Activated naive CD8-positive, alpha-beta T cell treated with anti-CD3 and anti-CD28 coated beads, Interleukin-2, amount 10 ng/mL, durations not matched to agents 7 days and 5 days (primary cell): ENCODE results near the gene VOPP1. TPM values are rescaled to one million over a fixed set of nuclear protein-coding genes. Genes with fewer than 3 reads are reported as not detected.

Experiments
- ATAC-seq: fragments of 150-1000 bp; cut with Tn5 transposase; one replicate; pipeline ENCODE4 v1.10.0; 2021; ENCODE audit warnings: low read depth, moderate library complexity
- POLR2A ChIA-PET: fragments of 350-600 bp; sonication (Branson Sonifier 250); formaldehyde crosslinking; loops from one replicate; lab custom pipeline; 2021; ENCODE audit warnings: antibody characterized with exemption; lab: Charles Lee
- DNase-seq: peaks from one replicate; pipeline ENCODE4 v3.0.0; 2021
- H3K27ac Mint-ChIP-seq: one replicate; pipeline ENCODE4 v1.8.0; 2022; ENCODE audit warnings: mild to moderate bottlenecking, mixed read lengths
- H3K27me3 Mint-ChIP-seq: one replicate; pipeline ENCODE4 v1.8.0; 2022; ENCODE audit warnings: mild to moderate bottlenecking, moderate library complexity, mixed read lengths
- H3K36me3 Mint-ChIP-seq: one replicate; pipeline ENCODE4 v1.8.0; 2021; ENCODE audit warnings: mild to moderate bottlenecking, mixed read lengths
- H3K4me1 Mint-ChIP-seq: one replicate; pipeline ENCODE4 v1.8.0; 2021; ENCODE audit warnings: mixed read lengths
- H3K4me3 Mint-ChIP-seq: one replicate; pipeline ENCODE4 v1.8.0; 2022; ENCODE audit warnings: mild to moderate bottlenecking, moderate library complexity, mixed read lengths
- H3K9me3 Mint-ChIP-seq: one replicate; pipeline ENCODE4 v1.8.0; 2021; ENCODE audit warnings: mixed read lengths
- total RNA-seq, 2 experiments: library from RNA; stranded (reverse); gene quantifications; one replicate each; pipeline ENCODE4 v1.2.3, GENCODE V29; 2021

VOPP1 gene
- total RNA-seq, 2 experiments from 2014 or later: 50.0 to 50.1 TPM

DNA sequence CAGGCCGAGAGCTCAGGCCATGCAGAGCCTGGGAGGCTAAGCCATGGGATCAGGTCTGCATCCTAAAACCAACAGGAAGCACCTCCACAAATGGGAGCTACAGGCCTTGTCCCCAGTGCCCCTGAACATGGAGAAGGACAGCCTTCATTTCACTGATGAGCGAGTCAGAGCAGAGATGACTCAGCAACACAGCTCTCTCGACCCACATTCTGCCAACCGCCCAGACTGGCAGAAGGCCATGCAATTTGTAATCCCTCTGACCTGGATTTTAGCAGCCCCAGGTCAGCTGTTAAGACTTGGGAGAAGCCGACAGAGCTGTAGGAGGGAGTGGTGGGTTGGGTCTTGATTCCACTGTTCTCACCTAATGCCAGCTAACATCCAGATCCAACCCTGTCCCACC, 25.5 kb downstream of the VOPP1 start:
- no peak overlapping the region for H3K27ac Mint-ChIP-seq
- H3K9me3 Mint-ChIP-seq: peaks cover 3% of the 10 kb centered on the region
- H3K27me3 Mint-ChIP-seq: no peaks in the 10 kb centered on the region
- ATAC-seq (no peak), DNase-seq (no peak)
- no peak overlapping the region for H3K4me3 Mint-ChIP-seq
- POLR2A ChIA-PET: interaction anchor here (1.5 kb wide), 1 partner anchor 13 kb away, joined by 5 read pairs; no protein-coding TSS in a partner anchor
- H3K36me3 Mint-ChIP-seq: peaks cover 14% of the 10 kb centered on the region
- peaks cover 8% of the 10 kb centered on the region for H3K4me1 Mint-ChIP-seq

GRCh38 chr7:55545496-55545895, 26.8 kb downstream of the VOPP1 start:
- peaks cover 8% of the 10 kb centered on the region for H3K4me1 Mint-ChIP-seq
- DNase-seq (no peak), ATAC-seq (no peak)
- no peak overlapping the region for H3K27ac Mint-ChIP-seq
- no peaks in the 10 kb centered on the region for H3K27me3 Mint-ChIP-seq
- peaks cover 3% of the 10 kb centered on the region for H3K9me3 Mint-ChIP-seq
- POLR2A ChIA-PET: no interaction called here
- peaks cover 15% of the 10 kb centered on the region for H3K36me3 Mint-ChIP-seq
- no peak overlapping the region for H3K4me3 Mint-ChIP-seq

DNA sequence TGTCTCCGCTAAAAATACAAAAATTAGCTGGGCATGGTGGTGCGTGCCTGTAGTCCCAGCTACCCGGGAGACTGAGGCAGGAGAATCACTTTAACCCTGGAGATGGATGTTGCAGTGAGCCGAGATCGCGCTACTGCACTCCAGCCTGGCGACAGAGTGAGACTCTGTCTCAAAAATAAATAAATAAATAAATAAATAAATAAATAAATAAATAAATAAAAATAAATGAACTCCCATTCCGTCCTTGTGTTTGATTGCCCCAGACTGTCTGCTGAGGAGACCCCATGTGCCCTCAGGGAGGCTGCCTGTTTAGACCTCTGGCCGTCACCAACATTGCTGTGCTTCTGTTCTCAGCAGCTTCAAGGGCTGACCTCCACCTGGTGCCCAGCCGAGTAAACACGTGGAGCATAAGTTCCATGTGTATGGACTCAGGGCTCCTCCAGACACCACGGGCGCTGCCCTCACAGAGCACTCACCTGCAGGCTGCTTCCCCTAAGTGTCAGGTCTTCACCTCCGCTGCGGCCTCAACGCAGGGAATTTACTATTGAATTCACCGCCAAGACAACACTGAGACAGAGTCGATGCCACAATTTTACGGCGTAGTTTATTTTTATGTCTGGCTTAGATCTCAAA, 32.0 kb downstream of the VOPP1 start:
- Mint-ChIP-seq H3K27me3 (no peaks in the 10 kb centered on the region), H3K9me3 (peaks cover 3% of the 10 kb centered on the region), H3K36me3 (peaks cover 22% of the 10 kb centered on the region), H3K27ac (no peak overlapping the region), H3K4me3 (no peak overlapping the region), H3K4me1 (peaks cover 36% of the 10 kb centered on the region)
- DNase-seq (no peak), ATAC-seq (no peak)
- POLR2A ChIA-PET: no interaction called here

DNA sequence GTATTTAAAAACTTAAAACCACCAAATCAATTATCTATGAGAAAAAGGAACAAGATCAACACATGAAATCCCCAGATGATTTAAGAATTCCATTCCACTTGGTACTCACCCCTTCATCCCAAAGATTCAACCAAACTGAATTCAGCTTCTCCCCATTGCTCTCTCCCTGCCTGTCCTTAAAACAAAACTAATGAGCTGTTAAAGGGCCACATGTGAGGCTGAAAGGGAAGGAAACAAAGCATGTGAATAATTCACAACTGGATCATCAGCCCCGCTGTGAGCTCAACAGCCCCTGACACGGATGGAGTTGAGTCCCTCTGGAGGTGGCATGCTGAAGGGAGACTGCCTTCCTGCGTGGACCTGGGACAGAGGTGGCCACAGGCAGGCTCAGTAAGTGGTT, 32.9 kb downstream of the VOPP1 start:
- H3K4me3 Mint-ChIP-seq: no peak overlapping the region
- DNase-seq (no peak), ATAC-seq (no peak)
- peaks cover 45% of the 10 kb centered on the region for H3K4me1 Mint-ChIP-seq
- peaks cover 3% of the 10 kb centered on the region for H3K9me3 Mint-ChIP-seq
- no peak overlapping the region for H3K27ac Mint-ChIP-seq
- POLR2A ChIA-PET: no interaction called here
- H3K36me3 Mint-ChIP-seq: peaks cover 19% of the 10 kb centered on the region
- no peaks in the 10 kb centered on the region for H3K27me3 Mint-ChIP-seq

GRCh38 chr7:55538538-55538937, 33.8 kb downstream of the VOPP1 start:
- ATAC-seq (no peak), DNase-seq (no peak)
- peaks cover 53% of the 10 kb centered on the region for H3K4me1 Mint-ChIP-seq
- POLR2A ChIA-PET: interaction anchor here (0.7 kb wide), 1 partner anchor 20 kb away, joined by 4 read pairs; no protein-coding TSS in a partner anchor
- H3K9me3 Mint-ChIP-seq: no peaks in the 10 kb centered on the region
- no peak overlapping the region for H3K27ac Mint-ChIP-seq
- no peaks in the 10 kb centered on the region for H3K27me3 Mint-ChIP-seq
- peaks cover 10% of the 10 kb centered on the region for H3K36me3 Mint-ChIP-seq
- no peak overlapping the region for H3K4me3 Mint-ChIP-seq

GRCh38 chr7:55537458-55537990, 34.8 kb downstream of the VOPP1 start:
- no peaks in the 10 kb centered on the region for H3K27me3 Mint-ChIP-seq
- H3K4me1 Mint-ChIP-seq: peaks cover 62% of the 10 kb centered on the region
- DNase-seq (no peak), ATAC-seq (no peak)
- H3K27ac Mint-ChIP-seq: peak overlapping the region; percentile 50
- POLR2A ChIA-PET: interaction anchor here (0.6 kb wide), 1 partner anchor 9 kb away, joined by 7 read pairs; no protein-coding TSS in a partner anchor
- H3K36me3 Mint-ChIP-seq: peaks cover 10% of the 10 kb centered on the region
- no peaks in the 10 kb centered on the region for H3K9me3 Mint-ChIP-seq
- no peak overlapping the region for H3K4me3 Mint-ChIP-seq

DNA sequence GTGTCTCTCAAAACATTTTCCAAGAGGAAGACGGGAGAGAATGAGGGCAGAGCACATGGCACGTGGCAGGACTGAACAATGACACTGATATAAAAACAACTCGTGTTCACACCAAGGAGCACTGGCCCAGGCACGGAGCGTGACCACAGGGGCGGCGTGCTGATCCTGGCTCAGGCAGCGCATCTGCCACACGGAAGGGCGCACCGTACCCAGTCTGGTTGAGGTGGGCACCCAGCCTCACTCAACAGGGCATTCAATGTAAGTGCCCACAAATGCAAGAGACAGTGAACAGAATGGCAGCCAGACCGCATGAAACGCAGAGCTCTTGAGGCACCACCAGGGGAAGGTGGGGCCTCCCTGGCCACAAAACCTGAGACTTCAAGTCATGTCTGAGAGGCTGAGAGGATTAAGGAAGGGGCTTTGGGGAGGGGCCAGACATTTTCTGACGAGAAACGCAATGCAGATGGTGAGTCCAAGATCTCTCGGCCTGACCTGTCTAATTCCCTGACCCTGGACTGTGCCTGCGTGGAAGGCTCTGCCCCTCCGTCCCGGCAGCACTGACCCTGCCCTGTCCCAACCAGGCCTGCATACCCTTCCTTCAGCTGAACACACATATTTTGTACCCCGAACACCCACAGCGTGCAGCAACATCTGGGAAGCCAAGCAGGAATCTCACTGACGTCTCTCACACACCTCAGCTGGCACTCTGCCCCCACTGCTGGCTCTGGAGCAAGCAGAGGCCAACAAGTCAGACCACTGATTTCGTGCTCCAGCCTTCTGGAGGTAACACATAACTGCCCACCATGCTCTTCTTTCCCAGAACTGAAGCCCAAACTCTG, 35.5 kb downstream of the VOPP1 start:
- Mint-ChIP-seq H3K27ac (peak overlapping the region; percentile 50), H3K27me3 (no peaks in the 10 kb centered on the region), H3K36me3 (peaks cover 8% of the 10 kb centered on the region), H3K4me3 (peak overlapping the region; percentile 7), H3K9me3 (no peaks in the 10 kb centered on the region), H3K4me1 (peaks cover 62% of the 10 kb centered on the region)
- ATAC-seq: no peak
- POLR2A ChIA-PET: no interaction called here
- no peak for DNase-seq

DNA sequence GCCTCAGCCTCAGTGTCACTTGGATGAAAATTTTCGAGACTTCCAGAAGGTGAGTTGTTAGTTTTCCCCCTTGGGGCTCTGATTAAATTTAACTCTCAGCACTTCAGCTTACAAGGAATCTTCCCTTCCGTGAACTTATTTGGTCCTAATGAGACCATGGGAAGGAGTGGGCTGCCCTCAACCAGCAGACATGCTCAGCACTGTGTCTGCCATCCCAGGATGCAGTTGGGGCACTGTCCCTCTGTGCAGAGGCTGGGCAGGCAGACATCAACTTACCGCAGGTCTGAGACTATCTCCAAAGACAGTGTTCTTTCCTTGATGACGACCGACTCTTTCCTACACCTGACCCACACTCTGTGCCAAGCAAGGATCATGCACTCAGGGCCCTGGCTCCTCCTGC, 36.7 kb downstream of the VOPP1 start:
- peaks cover 66% of the 10 kb centered on the region for H3K4me1 Mint-ChIP-seq
- POLR2A ChIA-PET: interaction anchor here (1.9 to 3.9 kb wide), 3 partner anchors 18 to 170 kb away, joined by 5 to 47 read pairs (median 11); partner anchors contain the start of gene VOPP1
- no peaks in the 10 kb centered on the region for H3K9me3 Mint-ChIP-seq
- ATAC-seq: no peak
- H3K4me3 Mint-ChIP-seq: peak overlapping the region; percentile 26
- H3K36me3 Mint-ChIP-seq: peaks cover 11% of the 10 kb centered on the region
- peak overlapping the region; percentile 93 for H3K27ac Mint-ChIP-seq
- H3K27me3 Mint-ChIP-seq: no peaks in the 10 kb centered on the region
- no peak for DNase-seq

DNA sequence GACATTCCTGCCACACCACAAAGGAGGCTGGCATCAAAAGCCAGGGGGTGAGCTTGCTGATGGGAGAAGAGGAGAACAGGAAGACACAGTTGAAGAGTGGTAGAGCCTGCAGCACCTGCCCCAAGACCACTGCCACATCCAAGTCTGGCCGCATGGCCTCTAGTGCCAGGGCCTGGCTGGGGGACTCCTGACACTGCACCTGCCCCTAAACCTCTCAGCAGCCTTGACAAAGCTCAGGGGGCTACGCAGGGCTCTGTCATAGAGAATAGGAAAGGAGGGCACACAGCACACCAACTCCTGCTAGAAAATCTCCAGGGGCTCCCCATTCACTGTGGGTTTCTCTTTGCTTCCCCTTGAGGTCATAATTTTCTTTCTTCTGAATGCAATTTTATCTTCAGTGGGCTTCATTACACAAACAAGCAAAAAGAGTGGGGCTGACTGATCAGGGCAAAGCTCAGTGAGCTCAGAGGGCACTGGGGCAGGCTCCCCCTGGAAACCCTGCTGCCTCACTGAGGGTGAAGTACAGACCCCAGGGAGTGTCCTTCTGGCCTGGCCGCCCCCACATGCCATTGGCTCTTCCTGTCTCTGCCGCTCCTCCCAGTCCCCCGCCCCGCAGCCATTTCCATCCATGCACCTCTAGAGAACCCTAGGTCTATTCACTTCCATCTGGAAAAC, 37.2 kb downstream of the VOPP1 start:
- no peaks in the 10 kb centered on the region for H3K27me3 Mint-ChIP-seq
- no peak for DNase-seq

DNA sequence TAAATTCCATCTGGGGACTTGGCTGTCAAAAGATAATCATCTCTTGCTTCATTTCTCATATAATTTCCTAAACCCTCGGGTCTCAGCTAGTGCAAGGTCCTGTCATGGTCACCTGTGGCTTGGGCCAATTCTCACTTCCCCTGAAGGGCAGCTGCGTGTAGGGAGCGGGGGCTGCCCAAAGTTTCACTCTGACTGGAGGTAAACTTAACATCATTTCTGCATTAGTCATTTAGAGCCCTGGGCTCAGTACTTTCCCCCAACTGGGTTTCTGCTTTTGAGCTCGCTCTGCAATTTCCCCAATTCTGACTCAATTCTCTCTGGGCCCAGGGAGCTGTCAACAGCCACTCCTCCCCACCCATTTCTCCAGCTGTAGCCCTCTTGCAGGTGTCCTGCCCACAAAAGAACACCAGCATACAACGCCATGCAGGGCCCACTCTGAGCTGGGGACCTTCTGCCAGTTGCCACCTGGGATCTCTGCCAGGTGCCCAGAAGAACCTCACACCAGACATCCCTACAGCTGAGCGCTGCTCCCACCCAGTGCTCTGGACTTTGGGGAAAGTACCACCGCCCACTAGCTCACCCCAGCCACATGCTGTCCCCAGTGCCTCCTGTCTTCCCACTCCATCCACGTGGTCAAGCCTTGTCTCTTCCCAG, 37.9 kb downstream of the VOPP1 start:
- ATAC-seq (peak; percentile 75), DNase-seq (peak; percentile 53)
- POLR2A ChIA-PET: interaction anchor here (0.8 to 3.9 kb wide), 8 partner anchors 12 to 572 kb away, joined by 3 to 47 read pairs (median 5); partner anchors contain the start of genes CHCHD2 and VOPP1
- Mint-ChIP-seq H3K27ac (peak overlapping the region; percentile 93), H3K4me1 (peaks cover 66% of the 10 kb centered on the region), H3K4me3 (peak overlapping the region; percentile 80), H3K9me3 (no peaks in the 10 kb centered on the region), H3K36me3 (peaks cover 11% of the 10 kb centered on the region), H3K27me3 (no peaks in the 10 kb centered on the region)

More for the DNA sequence above, 37.2 kb downstream of the VOPP1 start:
- POLR2A ChIA-PET: interaction anchor here (1.0 to 3.9 kb wide), 5 partner anchors 12 to 169 kb away, joined by 4 to 47 read pairs (median 5); partner anchors contain the start of gene VOPP1
- peaks cover 8% of the 10 kb centered on the region for H3K36me3 Mint-ChIP-seq
- H3K4me1 Mint-ChIP-seq: peaks cover 67% of the 10 kb centered on the region
- H3K27ac Mint-ChIP-seq: peak overlapping the region; percentile 93
- no peak for ATAC-seq
- peak overlapping the region; percentile 80 for H3K4me3 Mint-ChIP-seq
- no peaks in the 10 kb centered on the region for H3K9me3 Mint-ChIP-seq

DNA sequence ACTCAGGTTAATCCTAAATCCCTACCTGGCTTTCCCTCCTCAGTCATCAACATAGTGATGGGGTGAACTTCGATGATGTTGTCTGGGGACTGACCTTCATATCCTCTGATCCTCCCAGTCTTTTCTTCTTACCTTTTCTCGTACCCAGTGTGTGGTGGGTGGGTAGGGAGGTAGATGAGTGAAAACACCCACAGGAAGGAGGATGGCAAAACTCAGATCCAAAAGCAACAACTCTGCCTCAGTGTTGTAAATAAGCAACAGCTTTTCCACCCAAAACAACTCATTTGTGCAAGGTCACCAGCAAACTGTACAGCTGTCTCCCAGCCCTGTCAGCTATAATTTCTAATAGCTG, 38.6 kb downstream of the VOPP1 start:
- H3K27me3 Mint-ChIP-seq: no peaks in the 10 kb centered on the region
- peak overlapping the region; percentile 93 for H3K27ac Mint-ChIP-seq
- ATAC-seq (peak; percentile 8), DNase-seq (no peak)
- H3K36me3 Mint-ChIP-seq: peaks cover 11% of the 10 kb centered on the region
- peak overlapping the region; percentile 80 for H3K4me3 Mint-ChIP-seq
- H3K4me1 Mint-ChIP-seq: peaks cover 64% of the 10 kb centered on the region
- no peaks in the 10 kb centered on the region for H3K9me3 Mint-ChIP-seq
- POLR2A ChIA-PET: interaction anchor here (0.6 to 3.9 kb wide), 8 partner anchors 13 to 572 kb away, joined by 3 to 47 read pairs (median 5); partner anchors contain the start of genes CHCHD2 and VOPP1

GRCh38 chr7:55533050-55533728, 39.1 kb downstream of the VOPP1 start:
- H3K4me1 Mint-ChIP-seq: peaks cover 61% of the 10 kb centered on the region
- no peaks in the 10 kb centered on the region for H3K9me3 Mint-ChIP-seq
- H3K27ac Mint-ChIP-seq: peak overlapping the region; percentile 93
- POLR2A ChIA-PET: interaction anchor here (0.6 to 3.9 kb wide), 7 partner anchors 14 to 573 kb away, joined by 3 to 47 read pairs (median 5); partner anchors contain the start of genes CHCHD2 and VOPP1
- no peaks in the 10 kb centered on the region for H3K27me3 Mint-ChIP-seq
- peak overlapping the region; percentile 80 for H3K4me3 Mint-ChIP-seq
- DNase-seq: peak; percentile 69
- H3K36me3 Mint-ChIP-seq: peaks cover 8% of the 10 kb centered on the region
- peak; percentile 62 for ATAC-seq
